H1 (cell line): ENCODE data around the gene TSPAN4. TPM values are rescaled to one million over a fixed set of nuclear protein-coding genes. Genes with fewer than 3 reads are reported as not detected.

Experiments used
- CTCF ChIA-PET: fragments of 300-600 bp; sonication (Branson Sonifier 250); formaldehyde crosslinking; loops from one replicate; lab custom pipeline; 2021; ENCODE audit not compliant: partially characterized antibody; lab: Charles Lee
- POLR2A ChIA-PET: fragments of 300-600 bp; sonication (Branson Sonifier 250); formaldehyde crosslinking; loops from one replicate; lab custom pipeline; 2021; ENCODE audit warnings: inconsistent platforms; ENCODE audit not compliant: partially characterized antibody; lab: Charles Lee
- DNase-seq, 2 experiments: peaks; one replicate each; pipeline versions ENCODE4 v3.0.0 to v3.0.0-alpha.2; 2010 to 2022; ENCODE audit warnings: low spot score in 2 of 2, low read depth in 1 of 2, mixed read lengths in 1 of 2
- FAIRE-seq: peaks from 2 replicates; lab custom pipeline; 2011; peaks lifted over from hg19 to GRCh38; lab: Jason Lieb, UNC
- H2AFZ ChIP-seq: 2 replicates; pipeline ENCODE4 v1.8.1; 2012; ENCODE audit warnings: low read length, inconsistent platforms
- H2AK5ac ChIP-seq: 2 replicates; pipeline ENCODE4 v1.6.1; 2013; ENCODE audit warnings: low read depth, low read length
- H2BK120ac ChIP-seq: replicated peaks from 2 replicates; pipeline ENCODE3; 2013; ENCODE audit warnings: low read depth, low read length, inconsistent platforms
- H2BK12ac ChIP-seq: 2 replicates; pipeline ENCODE4 v1.6.1; 2013; ENCODE audit warnings: low read depth, low read length
- H2BK15ac ChIP-seq: 2 replicates; pipeline ENCODE4 v1.6.1; 2013; ENCODE audit warnings: low read length
- H2BK20ac ChIP-seq: 2 replicates; pipeline ENCODE4 v1.6.1; 2013; ENCODE audit warnings: low read length
- H2BK5ac ChIP-seq: 2 replicates; pipeline ENCODE4 v1.6.1; 2013; ENCODE audit warnings: low read depth, low read length
- H3K14ac ChIP-seq: 2 replicates; pipeline ENCODE4 v1.6.1; 2013; ENCODE audit warnings: inconsistent platforms; ENCODE audit not compliant: insufficient read length
- H3K18ac ChIP-seq: 2 replicates; pipeline ENCODE4 v1.6.1; 2013; ENCODE audit warnings: low read length; ENCODE audit errors: extremely low read depth
- H3K23ac ChIP-seq: 2 replicates; pipeline ENCODE4 v1.6.1; 2013; ENCODE audit warnings: inconsistent platforms; ENCODE audit not compliant: insufficient read length
- H3K23me2 ChIP-seq: 2 replicates; pipeline ENCODE4 v1.6.1; 2013; ENCODE audit warnings: low read depth, low read length
- H3K27ac ChIP-seq: 2 replicates; pipeline ENCODE4 v1.6.1; 2011; ENCODE audit warnings: low read depth, low read length, inconsistent platforms
- H3K27me3 ChIP-seq, 4 experiments: replicated peaks in 1 of 4; 1 replicate in 1 of 4; 2 replicates in 3 of 4; pipeline versions ENCODE4 v1.6.1 to v1.8.1; 2011 to 2013; ENCODE audit warnings: low read length in 3 of 4, mild to moderate bottlenecking in 3 of 4, inconsistent platforms in 2 of 4, mixed read lengths in 2 of 4, moderate library complexity in 1 of 4; ENCODE audit not compliant: control insufficient read depth in 3 of 4, insufficient read depth in 3 of 4; ENCODE audit errors: extremely low read depth in 1 of 4
- H3K36me3 ChIP-seq, 4 experiments: 2 replicates each; pipeline versions ENCODE4 v1.6.1 to v1.8.1; 2011 to 2013; ENCODE audit warnings: mild to moderate bottlenecking in 4 of 4, low read length in 3 of 4, moderate library complexity in 2 of 4, control low read depth in 1 of 4, inconsistent platforms in 1 of 4; ENCODE audit not compliant: insufficient read depth in 4 of 4, control insufficient read depth in 2 of 4
- H3K4ac ChIP-seq: replicated peaks from 2 replicates; pipeline ENCODE3; 2013; ENCODE audit warnings: low read length, low read depth, mixed read lengths, inconsistent platforms; ENCODE audit not compliant: insufficient read length
- H3K4me1 ChIP-seq, 4 experiments: replicated peaks in 1 of 4; 1 replicate in 1 of 4; 2 replicates in 3 of 4; pipeline versions ENCODE4 v1.6.1 to v1.8.1; 2011 to 2013; ENCODE audit warnings: low read length in 3 of 4, inconsistent platforms in 2 of 4, mixed read lengths in 1 of 4; ENCODE audit not compliant: insufficient read depth in 4 of 4, control insufficient read depth in 3 of 4
- H3K4me2 ChIP-seq, 2 experiments: 2 replicates each; pipeline versions ENCODE4 v1.6.1 to v1.8.1; 2011 to 2013; ENCODE audit warnings: low read depth in 2 of 2, low read length in 2 of 2, control low read depth in 1 of 2, inconsistent platforms in 1 of 2, mild to moderate bottlenecking in 1 of 2; ENCODE audit not compliant: insufficient read depth in 1 of 2
- H3K4me3 ChIP-seq, 4 experiments: fragments of 200-600, 300-600 bp in 1 of 4; sonication (generic), shearing (Covaris generic), sonication (Bioruptor Twin) in 1 of 4; 2 replicates each; pipeline versions ENCODE4 v1.5.1 to v1.8.1; 2011 to 2016; ENCODE audit warnings: low read length in 4 of 4, low read depth in 3 of 4, control low read depth in 2 of 4, inconsistent platforms in 2 of 4, mild to moderate bottlenecking in 2 of 4, mixed read lengths in 1 of 4, moderate library complexity in 1 of 4; ENCODE audit not compliant: insufficient read depth in 2 of 4; ENCODE audit errors: extremely low read depth in 1 of 4
- H3K56ac ChIP-seq: replicated peaks from 2 replicates; pipeline ENCODE3; 2013; ENCODE audit warnings: low read depth, mild to moderate bottlenecking, mixed read lengths, low read length, inconsistent platforms; ENCODE audit not compliant: insufficient read length
- H3K79me1 ChIP-seq: 2 replicates; pipeline ENCODE4 v1.6.1; 2013; ENCODE audit warnings: low read depth, low read length, control low read depth
- H3K79me2 ChIP-seq, 2 experiments: 2 replicates each; pipeline versions ENCODE4 v1.6.1 to v1.8.1; 2012 to 2013; ENCODE audit warnings: low read length in 2 of 2, mild to moderate bottlenecking in 2 of 2, inconsistent platforms in 1 of 2; ENCODE audit not compliant: insufficient read depth in 2 of 2, control insufficient read depth in 1 of 2
- H3K9ac ChIP-seq, 4 experiments: replicated peaks in 1 of 4; 1 replicate in 1 of 4; 2 replicates in 3 of 4; pipeline versions ENCODE4 v1.6.1 to v1.8.1; 2011 to 2013; ENCODE audit warnings: low read depth in 3 of 4, low read length in 3 of 4, control low read depth in 2 of 4, mild to moderate bottlenecking in 2 of 4, moderate library complexity in 2 of 4, inconsistent platforms in 1 of 4; ENCODE audit errors: extremely low read depth in 1 of 4
- H3K9me3 ChIP-seq, 2 experiments: 2 replicates each; pipeline versions ENCODE4 v1.6.1 to v1.8.1; 2012 to 2013; ENCODE audit warnings: mild to moderate bottlenecking in 2 of 2, moderate library complexity in 2 of 2, control low read depth in 1 of 2, inconsistent platforms in 1 of 2, low read depth in 1 of 2, low read length in 1 of 2, mixed read lengths in 1 of 2; ENCODE audit not compliant: insufficient read depth in 2 of 2
- H4K20me1 ChIP-seq, 2 experiments: replicated peaks in 1 of 2; 2 replicates each; pipeline versions ENCODE3 to v1.8.1; 2011 to 2013; ENCODE audit warnings: inconsistent platforms in 2 of 2, low read length in 2 of 2, mild to moderate bottlenecking in 1 of 2; ENCODE audit not compliant: insufficient read depth in 2 of 2, control insufficient read depth in 1 of 2
- H4K5ac ChIP-seq: 2 replicates; pipeline ENCODE4 v1.6.1; 2013; ENCODE audit warnings: low read length, low read depth, mixed read lengths, inconsistent platforms; ENCODE audit not compliant: insufficient read length
- H4K8ac ChIP-seq: 2 replicates; pipeline ENCODE4 v1.8.0; 2013; ENCODE audit warnings: mild to moderate bottlenecking, moderate library complexity, low read length, inconsistent platforms; ENCODE audit not compliant: insufficient read depth; ENCODE audit errors: extremely low read depth
- H4K91ac ChIP-seq: replicated peaks from 2 replicates; pipeline ENCODE3; 2013; ENCODE audit warnings: low read length, mixed read lengths, inconsistent platforms; ENCODE audit not compliant: insufficient read length
- MAFK ChIP-seq: IDR thresholded peaks from 2 replicates; pipeline ENCODE4 v1.6.1; 2012; ENCODE audit warnings: low read depth, mild to moderate bottlenecking, improper control_type of control experiment, low read length
- POLR2AphosphoS5 ChIP-seq: IDR thresholded peaks from 2 replicates; pipeline ENCODE4 v1.6.1; 2011; ENCODE audit warnings: low read depth, low read length
- WGBS, 2 experiments: shearing (Covaris generic) in 1 of 2; methylation state at CpG; one replicate each; pipeline versions ENCODE4 v1.1.6 to v1.1.7; 2013 to 2015; ENCODE audit warnings: low lambda C conversion rate in 2 of 2, mixed read lengths in 2 of 2, inconsistent platforms in 1 of 2, low coverage in 1 of 2, missing lambda C conversion rate in 1 of 2; ENCODE audit not compliant: insufficient replicate concordance in 2 of 2, insufficient coverage in 1 of 2, insufficient read length in 1 of 2; ENCODE audit errors: extremely low coverage in 1 of 2, missing lambda C conversion rate in 1 of 2; 5-methylcytosine and 5-hydroxymethylcytosine counted together
- polyA plus RNA-seq, 7 experiments: library from polyadenylated mRNA; depleted of rRNA in 3 of 7; stranded (reverse) in 5 of 7; unstranded in 2 of 7; fragments of >200 nt in 5 of 7; fragments of 200-250 nt in 2 of 7; gene quantifications; 1 replicate in 5 of 7; 2 replicates in 1 of 7; 4 replicates in 1 of 7; pipeline versions ENCODE4 v1.2.1 to v1.2.3, GENCODE V29; 2011 to 2013; ENCODE audit warnings: missing spikeins in 2 of 7, mixed read lengths in 2 of 7
- total RNA-seq: library from RNA; stranded (reverse); fragmentation: NEBNext Ultra II Directional; extraction: Animal tissue kit (Norgen Biotek cat#: 25700); gene quantifications from 2 replicates; pipeline ENCODE4 v1.2.1, GENCODE V29; 2021

TSPAN4 gene
- total and polyA plus RNA-seq, 2 of the 8 experiments (the other 6 are each of a cell fraction or from before 2014, with no cell fraction given): 74.1 to 145 TPM

- H2BK12ac ChIP-seq: no peak overlapping the region
- peaks cover 0 to 1% (median 0%) of the 10 kb centered on the region in 4 experiments; a peak in 3 of 7 replicates for H3K4me1 ChIP-seq
- H3K79me2 ChIP-seq: no peaks in the 10 kb centered on the region
- no peaks in the 10 kb centered on the region for H3K79me1 ChIP-seq
- H3K27ac ChIP-seq: no peak overlapping the region; the same call in none of the 2 replicates
- no peaks in the 10 kb centered on the region for H3K9me3 ChIP-seq
- 95% methylated on average over 15 of the region's 17 CpGs; no CpG with 5 or more reads in 1 of the 2 experiments for WGBS, 2 experiments
- no peak for DNase-seq
- H2AFZ ChIP-seq: no peak overlapping the region
- no peak overlapping the region for H3K4me2 ChIP-seq
- H3K14ac ChIP-seq: no peak overlapping the region
- no peak overlapping the region for H3K4ac ChIP-seq
- H4K20me1 ChIP-seq: peaks cover 8 to 25% of the 10 kb centered on the region in 2 experiments
- H3K56ac ChIP-seq: no peak overlapping the region
- no peaks in the 10 kb centered on the region for H3K27me3 ChIP-seq
- H2BK15ac ChIP-seq: no peak overlapping the region
- H3K4me3 ChIP-seq: no peak overlapping the region
- ChIA-PET CTCF (interaction anchor here (0.7 to 3.4 kb wide), 46 partner anchors 9 to 214 kb away, joined by 3 to 25 read pairs (median 4); partner anchors contain the start of genes MUC2, POLR2L and TSPAN4), POLR2A (interaction anchor here (0.6 to 1.9 kb wide), 7 partner anchors 11 to 153 kb away, joined by 3 to 5 read pairs (median 4); partner anchors contain the start of gene CHID1)
- no peak overlapping the region for H4K91ac ChIP-seq
- H4K8ac ChIP-seq: no peak overlapping the region; the same call in 1 of the 2 replicates
- no peak overlapping the region for H2AK5ac ChIP-seq
- H3K23me2 ChIP-seq: no peaks in the 10 kb centered on the region
- no peak overlapping the region; the same call in 1 of the 2 replicates for H3K18ac ChIP-seq
- H2BK20ac ChIP-seq: no peak overlapping the region
- peaks cover 19 to 36% (median 28%) of the 10 kb centered on the region in 4 experiments for H3K36me3 ChIP-seq
- H2BK5ac ChIP-seq: no peak overlapping the region
- no peak for FAIRE-seq
- no peak overlapping the region for H3K23ac ChIP-seq
- no peak overlapping the region for H3K9ac ChIP-seq
- H4K5ac ChIP-seq: no peak overlapping the region
- H2BK120ac ChIP-seq: no peak overlapping the region
- TF ChIP-seq POLR2AphosphoS5: no peak
- no peak for TF ChIP-seq MAFK
Measured at GRCh38 chr11:897253-898142, 54.8 kb downstream of the TSPAN4 start.
